ENCODE data around the gene NPIPA5.
"Not testable (repeated sequence)": the region's sequence is repeated elsewhere in the genome, so short reads cannot be mapped to it uniquely, and the experiment has no call there.

Gene NPIPA5

DNA sequence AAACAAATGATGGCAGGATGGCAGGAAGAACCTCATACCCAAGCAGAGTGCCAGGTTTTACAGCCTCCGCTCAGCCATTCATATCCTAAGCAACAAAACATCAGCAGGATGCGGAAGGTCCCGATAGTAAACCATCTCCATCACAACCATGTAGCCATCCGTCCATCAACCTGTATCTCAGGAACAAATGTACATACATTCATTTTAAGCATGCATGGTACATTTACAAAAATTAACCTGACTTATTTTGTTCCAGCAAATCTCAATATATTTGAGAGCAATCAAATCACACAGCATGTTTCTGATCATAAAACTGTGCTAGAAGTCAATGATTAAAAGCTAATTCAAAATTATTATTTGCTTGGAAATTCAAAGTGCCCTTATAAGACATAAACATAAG lies at the start of gene NPIPA5:
Gene NPIPA5 (minus strand): TSS at position 101 of the 400 bp plus-strand sequence. CDS start 0 bp downstream, at position 101.
- DNase-seq; intact Hi-C loops (cut with DNase I): not testable (repeated sequence)

DNA sequence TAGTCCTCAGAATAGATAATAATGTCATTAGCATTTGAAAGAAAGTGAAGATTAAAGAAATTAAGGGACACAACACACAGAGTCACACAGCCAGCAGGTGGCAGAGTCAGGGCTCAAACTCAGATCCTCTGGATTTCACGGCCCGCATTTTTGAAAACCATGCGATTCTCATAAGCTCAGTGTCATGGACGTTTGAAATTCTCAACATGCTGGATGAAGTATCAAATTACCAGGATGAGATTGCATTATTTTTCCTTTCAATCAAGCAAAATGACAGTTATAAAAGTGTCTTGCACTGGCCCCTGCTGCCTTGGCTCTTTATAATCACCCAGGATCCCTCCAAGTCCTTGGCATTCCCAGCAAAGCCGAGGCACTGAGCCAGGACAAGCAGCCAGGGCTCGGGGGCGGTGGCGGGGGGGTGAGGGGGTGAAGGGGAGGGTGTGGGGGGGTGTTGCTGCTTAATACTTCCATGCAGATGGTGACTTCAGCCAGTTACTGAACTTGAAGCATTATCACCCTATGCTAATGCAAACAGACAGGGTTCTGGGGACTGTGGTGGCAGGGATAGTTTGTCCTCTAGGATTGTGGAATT lies 49.6 kb upstream of the NPIPA5 start:
- intact Hi-C loops (cut with DNase I), result loop anchor here (5.0 to 10.0 kb wide), 3 partner anchors 50 to 277 kb away; no protein-coding TSS in a partner anchor

DNA sequence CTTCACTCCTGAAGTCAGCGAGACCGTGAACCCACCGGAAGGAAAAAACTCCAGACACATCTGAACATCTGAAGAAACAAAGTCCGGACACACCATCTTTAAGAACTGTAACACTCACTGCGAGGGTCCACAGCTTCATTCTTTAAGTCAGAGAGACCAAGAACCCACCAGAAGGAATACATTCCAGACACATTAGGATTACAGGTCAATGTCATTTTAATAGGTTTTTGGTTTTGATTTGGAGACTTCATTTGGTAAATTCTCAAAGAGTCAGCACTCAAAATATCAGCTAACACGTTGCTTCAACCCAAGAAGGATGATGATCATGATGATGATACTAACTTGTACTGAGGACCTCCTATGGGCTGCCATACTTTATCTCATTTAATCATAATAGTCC lies 48.7 kb upstream of the NPIPA5 start:
- DNase-seq, result no peak
- intact Hi-C loops (cut with DNase I), result loop anchor here (5.0 to 10.0 kb wide), 3 partner anchors 51 to 278 kb away; no protein-coding TSS in a partner anchor

More for the DNA sequence above, 49.6 kb upstream of the NPIPA5 start:
- peak in 9 of 10 donors; percentile 29 to 93 (median 60) for DNase-seq

DNA sequence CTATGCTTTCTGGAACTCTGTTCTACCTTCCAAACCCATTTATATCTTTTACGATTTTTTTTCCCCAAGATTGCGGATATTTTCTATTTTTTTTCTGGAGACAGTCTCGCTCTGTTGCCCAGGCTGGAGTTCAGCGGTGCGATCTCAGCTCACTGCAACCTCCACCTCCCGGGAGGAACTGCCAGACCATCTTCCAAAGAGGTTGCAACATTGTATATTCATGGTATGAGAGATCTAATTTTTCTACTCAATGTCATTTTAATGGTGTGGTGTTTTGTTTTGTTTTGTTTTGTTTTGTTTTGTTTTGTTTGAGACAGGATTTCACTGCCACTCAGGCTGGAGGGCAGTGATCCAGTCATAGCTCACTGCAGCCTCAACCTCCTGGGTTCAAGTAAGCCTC lies 47.8 kb upstream of the NPIPA5 start:
- peak in 1 of 10 donors; percentile 28 for DNase-seq
- intact Hi-C loops (cut with DNase I), result loop anchor here (5.0 to 10.0 kb wide), 3 partner anchors 51 to 279 kb away; no protein-coding TSS in a partner anchor

DNA sequence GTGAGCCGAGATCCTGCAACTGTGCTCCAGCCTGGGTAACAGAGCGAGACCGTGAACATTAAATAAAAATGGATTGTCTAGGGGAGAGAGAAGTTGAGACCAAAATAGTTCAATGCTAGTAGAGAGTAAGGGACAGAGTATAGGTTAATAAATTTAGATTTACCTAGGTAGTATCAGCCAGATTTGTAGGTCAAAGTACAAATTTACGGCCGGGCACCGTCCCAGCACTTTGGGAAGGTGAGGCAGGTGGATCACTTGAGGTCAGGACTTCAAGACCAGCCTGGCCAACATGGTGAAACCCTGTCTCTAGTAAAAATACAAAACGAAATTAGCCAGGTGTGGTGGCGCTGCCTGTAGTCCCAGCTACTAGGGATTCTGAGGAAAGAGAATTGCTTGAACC lies 44.1 kb upstream of the NPIPA5 start:
- intact Hi-C loops (cut with DNase I), result loop anchor here (10.0 kb wide), 2 partner anchors 113 to 283 kb away; no protein-coding TSS in a partner anchor
- peak in 1 of 10 donors; percentile 20 for DNase-seq

DNA sequence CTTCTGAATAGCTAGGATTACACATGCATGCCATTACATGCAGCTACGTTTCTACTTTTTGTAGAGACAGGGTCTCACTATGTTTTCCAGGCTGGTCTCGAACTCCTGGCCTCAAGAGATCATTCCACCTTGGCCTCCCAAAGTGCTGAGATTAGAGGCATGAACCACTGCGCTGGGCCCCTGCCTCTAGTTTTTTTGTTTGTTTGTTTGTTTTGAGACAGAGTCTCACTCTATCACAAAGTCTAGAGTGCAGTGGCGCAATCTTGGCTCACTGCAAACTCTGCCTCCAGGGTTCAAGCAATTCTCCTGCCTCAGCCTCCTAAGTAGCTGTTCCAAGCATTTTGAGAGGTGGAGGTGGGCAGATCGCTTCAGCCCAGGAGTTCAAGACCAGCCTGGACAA lies 43.6 kb upstream of the NPIPA5 start:
- peak in 1 of 10 donors; percentile 22 for DNase-seq
- intact Hi-C loops (cut with DNase I), result loop anchor here (10.0 kb wide), 2 partner anchors 113 to 283 kb away; no protein-coding TSS in a partner anchor

DNA sequence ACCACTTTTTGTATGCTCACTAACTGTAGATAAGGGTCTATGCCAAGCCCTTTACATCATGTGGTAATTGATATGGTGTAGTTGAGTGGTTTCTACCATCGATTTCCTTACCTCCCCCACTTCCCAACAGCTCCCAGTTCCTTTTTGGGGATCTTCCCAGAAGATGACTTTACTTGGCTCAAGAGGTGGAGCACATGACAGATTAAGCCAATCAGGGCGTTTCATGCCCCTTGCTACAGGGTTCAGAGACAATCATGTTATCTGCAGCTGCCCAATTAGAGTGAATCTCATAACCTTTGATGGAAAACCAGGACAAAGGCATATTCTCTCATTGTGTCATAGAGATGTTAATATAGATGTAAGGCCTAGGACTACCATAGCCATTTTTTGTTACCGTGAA lies 40.1 kb upstream of the NPIPA5 start:
- no peak for DNase-seq
- intact Hi-C loops (cut with DNase I), result no loop called here

DNA sequence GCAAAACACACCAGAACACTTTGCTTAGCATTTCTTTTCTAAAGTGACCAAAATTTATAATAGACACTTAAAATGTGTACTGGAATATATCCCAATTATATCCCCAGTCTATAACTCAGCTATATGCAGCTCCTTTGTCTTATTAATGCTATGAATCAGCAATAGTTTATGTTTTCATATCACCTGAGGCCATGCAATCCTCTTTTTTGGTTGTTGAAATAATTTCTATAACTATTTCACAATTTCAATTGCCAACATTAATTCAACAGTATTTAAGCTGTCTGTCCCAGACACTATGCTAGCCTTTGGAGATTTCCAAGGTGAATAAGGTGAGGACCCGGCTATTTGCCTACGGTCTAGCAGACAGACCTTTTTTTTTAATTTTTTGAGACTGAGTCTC lies 39.1 kb upstream of the NPIPA5 start:
- intact Hi-C loops (cut with DNase I), result no loop called here
- no peak for DNase-seq

DNA sequence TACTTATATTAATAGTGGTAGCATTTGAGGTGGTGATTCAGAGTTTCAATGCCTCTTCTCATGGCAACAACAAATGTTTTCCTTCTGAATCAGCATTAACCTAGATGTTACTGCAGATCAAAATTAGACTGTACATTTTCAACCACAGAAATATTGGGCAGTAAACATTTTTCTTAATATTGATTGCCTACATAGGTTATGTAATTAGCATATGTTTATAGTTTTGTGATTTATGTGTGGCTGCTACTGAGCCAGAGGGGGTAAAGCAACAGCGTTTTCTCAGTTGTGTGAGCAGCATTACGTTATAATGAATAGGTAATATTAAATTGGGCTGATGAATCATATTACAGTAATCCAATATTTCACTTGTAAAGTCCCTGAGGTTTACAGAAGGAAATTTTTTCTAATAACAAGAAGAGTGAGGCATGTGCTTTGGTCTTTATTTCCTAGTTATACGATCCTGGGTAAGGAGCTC lies 37.5 kb upstream of the NPIPA5 start:
- intact Hi-C loops (cut with DNase I), result no loop called here

DNA sequence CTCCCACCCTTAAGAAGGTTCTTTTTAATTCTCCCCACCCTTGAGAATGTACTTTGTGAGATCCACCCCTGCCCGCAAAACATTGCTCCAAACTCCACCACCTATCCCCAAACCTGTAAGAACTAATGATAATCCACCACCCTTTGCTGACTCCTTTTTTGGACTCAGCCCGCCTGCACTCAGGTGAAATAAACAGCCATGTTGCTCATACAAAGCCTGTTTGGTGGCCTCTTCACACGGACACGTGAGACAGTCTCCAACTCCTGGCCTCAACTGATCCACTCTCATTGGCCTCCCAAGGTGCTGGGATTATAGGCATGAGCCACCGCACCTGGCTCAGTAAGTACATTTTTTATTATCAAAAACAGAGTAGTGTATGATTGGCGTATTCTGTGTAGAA lies 31.4 kb upstream of the NPIPA5 start:
- peak in 1 of 10 donors; percentile 12 for DNase-seq

More for the DNA sequence above, 37.5 kb upstream of the NPIPA5 start:
- no peak for DNase-seq

DNA sequence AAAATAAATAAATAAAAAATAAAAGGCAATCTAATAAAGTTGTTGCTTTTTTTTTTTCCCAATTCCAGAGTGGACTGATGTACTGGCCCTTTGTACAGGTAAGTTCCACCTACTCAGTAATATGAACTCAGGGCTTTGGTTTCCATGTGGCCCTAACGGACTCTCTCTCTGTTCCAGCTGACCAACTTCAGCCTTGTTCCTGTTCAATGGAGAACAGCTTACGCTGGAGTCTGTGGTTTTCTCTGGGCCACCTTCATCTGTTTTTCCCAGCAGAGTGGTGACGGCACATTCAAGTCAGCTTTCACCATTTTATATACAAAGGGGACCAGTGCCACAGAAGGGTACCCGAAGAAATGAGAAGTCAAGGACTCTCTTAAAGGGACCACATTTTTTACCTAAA lies 29.7 kb upstream of the NPIPA5 start:
- intact Hi-C loops (cut with DNase I); DNase-seq: not testable (repeated sequence)

More for the DNA sequence above, 31.4 kb upstream of the NPIPA5 start:
- intact Hi-C loops (cut with DNase I), result not testable (repeated sequence)

DNA sequence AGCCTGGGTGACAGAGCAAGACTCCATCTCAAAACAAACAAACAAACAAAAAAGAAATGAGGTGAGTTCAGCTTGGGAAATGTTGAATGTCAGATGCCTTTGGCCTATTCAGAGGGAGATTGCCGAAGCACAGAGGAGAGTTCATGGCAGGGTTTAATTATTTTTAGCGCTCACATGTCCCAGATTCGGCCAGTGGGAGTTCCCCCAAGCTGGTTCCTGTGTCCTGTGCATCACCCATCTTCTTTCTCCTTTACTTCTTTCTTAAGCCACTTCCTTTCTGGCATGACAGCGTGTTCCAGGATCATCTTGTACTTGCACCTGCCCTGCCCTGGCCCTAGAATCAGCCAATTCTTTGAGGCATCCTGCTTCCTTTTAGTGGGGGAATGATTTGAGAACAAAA lies 26.7 kb upstream of the NPIPA5 start:
- intact Hi-C loops (cut with DNase I), result no loop called here

DNA sequence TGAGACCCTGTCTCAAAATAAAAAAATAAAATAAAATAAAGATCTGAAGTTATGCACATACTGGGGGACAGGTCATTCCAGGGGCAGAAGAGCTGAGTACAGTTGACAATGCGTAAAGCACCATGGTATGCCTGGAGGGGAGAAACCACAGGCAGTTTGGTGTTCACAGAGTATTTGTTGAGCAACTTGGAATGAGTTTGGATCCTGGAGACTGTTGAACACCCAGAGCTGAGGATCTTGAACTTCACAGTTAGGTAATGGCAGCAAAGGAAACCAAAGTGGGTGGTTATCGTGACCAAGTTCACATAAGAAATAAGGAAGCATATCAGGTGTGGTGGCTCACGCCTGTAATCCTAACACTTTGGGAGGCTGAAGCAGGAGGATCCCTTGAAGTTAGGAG lies 26.0 kb upstream of the NPIPA5 start:
- intact Hi-C loops (cut with DNase I); DNase-seq: not testable (repeated sequence)

More for the DNA sequence above, 26.7 kb upstream of the NPIPA5 start:
- no peak for DNase-seq

DNA sequence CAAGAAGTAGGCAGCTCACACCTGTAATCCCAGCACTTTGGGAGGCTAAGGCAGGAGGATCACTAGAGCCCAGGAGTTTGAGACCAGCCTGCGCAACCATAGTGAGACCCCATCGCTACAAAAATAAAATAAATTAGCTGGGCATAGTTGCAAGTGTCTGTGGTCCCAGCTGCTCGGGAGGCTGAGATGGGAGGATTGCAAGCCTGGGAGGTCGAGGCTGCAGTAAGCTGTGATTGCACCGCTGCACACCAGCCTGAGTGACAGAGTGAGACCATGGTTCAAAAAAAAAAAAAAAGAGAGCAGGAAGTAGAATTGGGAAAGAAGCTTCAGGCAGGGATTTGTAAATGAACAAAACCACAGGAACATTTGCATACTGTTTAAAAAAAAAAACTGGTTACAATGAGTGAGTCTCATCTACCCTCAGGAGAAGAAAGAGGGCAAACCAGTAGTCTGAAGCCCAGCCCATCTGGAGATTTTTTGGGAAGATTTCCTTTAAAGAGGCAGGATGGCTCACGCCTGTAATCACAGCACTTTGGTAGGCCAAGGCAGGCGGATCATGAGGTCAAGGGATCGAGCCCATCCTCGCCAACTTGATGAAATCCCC lies 25.4 kb upstream of the NPIPA5 start:
- peak in 1 of 10 donors; percentile 12 for DNase-seq
- intact Hi-C loops (cut with DNase I), result no loop called here

DNA sequence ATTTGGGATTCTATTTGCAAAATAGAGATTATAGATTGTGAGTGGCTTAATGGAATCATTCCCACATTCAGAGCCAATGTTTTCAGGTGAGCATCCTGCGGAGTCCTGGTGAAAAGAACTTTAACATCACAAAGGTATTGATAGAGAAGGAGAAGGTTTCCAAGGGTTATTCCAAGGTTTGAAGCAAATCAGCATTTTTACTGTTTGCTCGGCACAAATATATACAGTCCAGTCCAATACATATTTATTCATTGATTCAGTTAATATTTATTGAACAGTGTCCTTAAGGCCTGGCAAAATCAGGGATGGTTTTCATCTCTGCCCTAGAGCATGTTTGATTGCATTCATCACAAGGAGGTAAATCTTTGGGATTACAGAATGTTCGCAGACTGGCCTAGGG lies 23.9 kb upstream of the NPIPA5 start:
- DNase-seq, result no peak
- intact Hi-C loops (cut with DNase I), result no loop called here

DNA sequence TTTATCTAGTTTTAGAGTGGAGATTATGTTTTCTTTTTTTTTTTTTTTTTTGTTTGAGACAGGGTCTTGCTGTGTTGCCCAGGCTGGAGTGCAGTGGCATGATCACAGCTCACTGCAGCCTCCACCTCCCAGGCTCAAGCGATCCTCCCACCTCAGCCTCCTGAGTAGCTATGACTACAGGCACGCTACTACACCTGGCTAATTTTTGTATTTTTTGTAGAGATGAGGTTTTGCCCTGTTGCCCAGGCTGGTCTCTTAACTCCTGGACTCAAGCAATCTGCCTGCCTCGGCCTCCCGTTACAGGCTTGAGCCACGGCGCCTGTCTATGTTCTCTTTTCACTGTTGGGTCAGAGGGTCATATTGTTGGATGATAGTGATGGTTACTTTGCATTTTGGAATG lies 22.2 kb upstream of the NPIPA5 start:
- DNase-seq, result peak in 1 of 10 donors; percentile 26
- intact Hi-C loops (cut with DNase I), result not testable (repeated sequence)

DNA sequence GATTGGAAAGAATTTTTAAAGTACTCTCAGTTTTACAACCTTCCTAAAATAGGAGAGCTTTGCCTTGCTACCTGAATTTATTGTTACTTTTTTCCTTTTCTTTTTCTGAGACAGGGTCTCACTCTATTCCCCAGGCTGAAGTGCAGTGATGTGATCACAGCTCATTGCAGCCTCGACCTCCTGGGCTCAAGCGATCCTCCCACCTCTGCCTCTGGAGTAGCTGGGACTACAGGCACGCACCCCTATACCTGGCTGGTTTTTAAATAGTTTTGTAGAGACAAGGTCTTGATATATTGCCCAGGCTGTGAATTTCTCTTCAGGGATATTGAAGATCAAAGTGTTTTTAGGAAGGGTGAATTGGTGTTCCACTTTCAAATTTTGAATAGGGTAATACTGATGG lies 21.2 kb upstream of the NPIPA5 start:
- no peak for DNase-seq
- intact Hi-C loops (cut with DNase I), result no loop called here

DNA sequence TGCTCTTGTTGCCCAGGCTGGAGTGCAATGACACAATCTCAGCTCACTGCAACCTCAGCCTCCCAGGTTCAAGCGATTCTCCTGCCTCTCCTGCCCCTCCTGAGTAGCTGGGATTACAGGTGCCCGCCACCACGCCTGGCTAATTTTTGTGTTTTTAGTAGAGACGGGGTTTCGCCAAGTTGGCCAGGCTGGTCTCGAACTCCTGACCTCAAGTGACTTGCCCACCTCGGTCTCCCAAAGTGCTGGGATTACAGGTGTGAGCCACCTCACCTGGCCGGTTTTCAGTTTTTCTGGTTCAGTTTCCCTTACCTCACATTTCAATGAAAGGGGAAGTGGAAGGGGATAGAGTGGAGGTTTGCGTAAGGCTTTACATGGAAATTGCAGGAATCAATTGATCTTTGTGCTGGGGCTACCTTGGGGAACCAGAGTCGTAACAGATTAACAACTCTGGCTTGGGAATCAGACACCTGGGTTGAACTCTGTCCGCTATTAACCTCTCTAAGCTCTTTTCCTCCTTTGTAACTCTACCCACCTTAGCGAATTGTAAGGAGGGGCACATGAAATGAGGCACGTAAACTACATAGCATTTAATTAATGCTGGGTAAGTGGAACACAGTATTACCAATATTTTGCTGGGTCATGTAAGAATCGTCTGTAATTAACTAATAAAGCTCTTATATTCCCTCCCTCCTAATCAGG lies 20.7 kb upstream of the NPIPA5 start:
- no peak for DNase-seq
- intact Hi-C loops (cut with DNase I), result no loop called here

DNA sequence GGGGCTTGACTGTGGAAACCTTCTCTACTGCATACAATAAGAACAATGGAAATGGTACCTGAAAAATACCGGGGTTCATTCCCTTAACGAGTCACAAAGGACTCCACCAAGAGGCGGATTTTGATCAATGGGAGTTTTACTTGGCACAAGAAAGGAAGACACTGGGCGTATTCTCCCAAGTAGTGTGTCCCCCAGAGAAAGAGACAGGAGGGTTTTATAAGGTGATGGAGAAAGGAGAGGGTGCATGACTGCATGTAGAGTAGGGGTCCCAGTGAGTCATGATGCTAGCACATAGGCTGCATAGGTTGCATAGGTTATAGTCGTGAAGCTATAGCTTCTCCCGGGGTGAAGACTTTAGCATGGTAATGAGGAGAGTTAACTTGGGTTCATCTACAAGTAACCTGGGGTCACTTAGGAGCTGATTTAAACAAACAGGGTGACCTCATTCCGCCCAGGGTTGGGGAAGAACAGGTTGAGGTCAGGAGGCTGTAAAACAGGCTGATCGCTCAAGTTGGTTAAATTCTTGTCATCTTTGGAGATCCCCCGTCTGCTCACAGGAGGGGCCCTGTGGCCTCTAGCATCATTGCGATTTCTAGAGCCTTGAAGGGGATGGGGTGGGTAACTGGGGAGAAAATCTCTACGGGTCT lies 19.0 kb upstream of the NPIPA5 start:
- peak in 1 of 10 donors; percentile 18 for DNase-seq
- intact Hi-C loops (cut with DNase I), result no loop called here

DNA sequence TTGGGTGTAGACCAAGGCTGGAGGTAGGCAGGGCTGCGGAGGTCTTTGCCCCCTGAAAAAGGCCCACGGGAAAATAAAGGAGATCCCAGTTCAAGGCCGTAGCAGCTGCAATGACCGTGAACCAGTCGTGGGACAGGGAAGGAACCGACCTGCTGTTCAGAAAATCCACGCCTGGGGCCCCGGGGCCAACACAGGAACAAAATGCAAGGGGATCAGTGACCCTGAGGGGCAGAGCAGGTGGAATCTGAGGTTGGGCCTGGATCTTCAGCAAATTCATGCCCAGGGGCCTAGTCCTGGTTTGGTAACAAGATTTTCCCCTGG lies 18.4 kb upstream of the NPIPA5 start:
- intact Hi-C loops (cut with DNase I), result not testable (repeated sequence)
- peak in 1 of 10 donors; percentile 51 for DNase-seq

Data from posterior cingulate gyrus (tissue), 11 donors.